Osteocyte (in vitro differentiated cells): ENCODE data around the gene RNF214. TPM values are rescaled to one million over a fixed set of nuclear protein-coding genes. Genes with fewer than 3 reads are reported as not detected.

Experiments
- DNase-seq: peaks from one replicate; pipeline ENCODE4 v3.0.0; 2021; ENCODE audit warnings: mixed read lengths; ENCODE audit not compliant: unreplicated experiment; ENCODE audit errors: extremely low spot score
- H3K27ac Mint-ChIP-seq: one replicate; pipeline ENCODE4 v1.8.0; 2021; ENCODE audit warnings: mild to moderate bottlenecking, mixed read lengths; ENCODE audit not compliant: unreplicated experiment
- H3K27me3 Mint-ChIP-seq: one replicate; pipeline ENCODE4 v1.8.0; 2021; ENCODE audit warnings: mixed read lengths; ENCODE audit not compliant: unreplicated experiment
- H3K36me3 Mint-ChIP-seq: one replicate; pipeline ENCODE4 v1.8.0; 2021; ENCODE audit warnings: mixed read lengths; ENCODE audit not compliant: unreplicated experiment
- H3K4me1 Mint-ChIP-seq: one replicate; pipeline ENCODE4 v1.8.0; 2021; ENCODE audit warnings: mixed read lengths; ENCODE audit not compliant: unreplicated experiment
- H3K4me3 Mint-ChIP-seq: one replicate; pipeline ENCODE4 v1.8.0; 2021; ENCODE audit warnings: mild to moderate bottlenecking, moderate library complexity, mixed read lengths; ENCODE audit not compliant: unreplicated experiment
- H3K9me3 Mint-ChIP-seq: one replicate; pipeline ENCODE4 v1.8.0; 2021; ENCODE audit warnings: mixed read lengths; ENCODE audit not compliant: unreplicated experiment
- total RNA-seq: library from RNA; stranded (reverse); gene quantifications from 2 replicates; pipeline ENCODE4 v1.2.1, GENCODE V29; 2021
- TF ChIP-seq, protein P1 (sequence below): fragments of 200-600 bp; sonication (generic); IDR thresholded peaks from 2 replicates; pipeline ENCODE4 v1.5.0; 2021; ENCODE audit warnings: antibody characterized with exemption, mild to moderate bottlenecking, moderate library complexity

The RNF214 gene
- total RNA-seq, 1 donor from 2014 or later = 32.8 TPM

DNA sequence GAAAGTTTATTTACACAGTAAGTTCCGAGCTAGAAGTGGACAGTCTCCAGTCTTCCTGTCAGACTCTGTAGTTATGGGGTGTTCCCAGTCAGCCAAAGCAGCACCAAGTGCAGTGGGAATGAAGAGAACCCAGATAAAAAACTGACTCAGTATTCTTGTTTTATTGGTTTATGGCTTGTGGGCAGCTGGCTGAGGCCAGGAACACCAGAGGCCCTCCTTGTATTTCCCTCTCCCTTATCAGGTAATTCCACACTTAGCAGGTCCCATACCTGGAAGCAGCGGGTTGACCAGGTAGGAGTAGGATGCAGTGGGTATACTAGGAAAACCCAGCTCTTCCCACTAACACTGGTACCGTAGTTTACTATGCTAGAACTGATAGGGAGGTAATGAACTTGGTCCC lies 55.2 kb downstream of the RNF214 start:
- TF ChIP-seq, protein P1, sequence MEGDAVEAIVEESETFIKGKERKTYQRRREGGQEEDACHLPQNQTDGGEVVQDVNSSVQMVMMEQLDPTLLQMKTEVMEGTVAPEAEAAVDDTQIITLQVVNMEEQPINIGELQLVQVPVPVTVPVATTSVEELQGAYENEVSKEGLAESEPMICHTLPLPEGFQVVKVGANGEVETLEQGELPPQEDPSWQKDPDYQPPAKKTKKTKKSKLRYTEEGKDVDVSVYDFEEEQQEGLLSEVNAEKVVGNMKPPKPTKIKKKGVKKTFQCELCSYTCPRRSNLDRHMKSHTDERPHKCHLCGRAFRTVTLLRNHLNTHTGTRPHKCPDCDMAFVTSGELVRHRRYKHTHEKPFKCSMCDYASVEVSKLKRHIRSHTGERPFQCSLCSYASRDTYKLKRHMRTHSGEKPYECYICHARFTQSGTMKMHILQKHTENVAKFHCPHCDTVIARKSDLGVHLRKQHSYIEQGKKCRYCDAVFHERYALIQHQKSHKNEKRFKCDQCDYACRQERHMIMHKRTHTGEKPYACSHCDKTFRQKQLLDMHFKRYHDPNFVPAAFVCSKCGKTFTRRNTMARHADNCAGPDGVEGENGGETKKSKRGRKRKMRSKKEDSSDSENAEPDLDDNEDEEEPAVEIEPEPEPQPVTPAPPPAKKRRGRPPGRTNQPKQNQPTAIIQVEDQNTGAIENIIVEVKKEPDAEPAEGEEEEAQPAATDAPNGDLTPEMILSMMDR = no peak
- Mint-ChIP-seq H3K4me1 (no peaks in the 10 kb centered on the region), H3K36me3 (peaks cover 79% of the 10 kb centered on the region), H3K4me3 (no peak overlapping the region), H3K27ac (no peak overlapping the region), H3K9me3 (no peaks in the 10 kb centered on the region), H3K27me3 (no peaks in the 10 kb centered on the region)
- DNase-seq = no peak

DNA sequence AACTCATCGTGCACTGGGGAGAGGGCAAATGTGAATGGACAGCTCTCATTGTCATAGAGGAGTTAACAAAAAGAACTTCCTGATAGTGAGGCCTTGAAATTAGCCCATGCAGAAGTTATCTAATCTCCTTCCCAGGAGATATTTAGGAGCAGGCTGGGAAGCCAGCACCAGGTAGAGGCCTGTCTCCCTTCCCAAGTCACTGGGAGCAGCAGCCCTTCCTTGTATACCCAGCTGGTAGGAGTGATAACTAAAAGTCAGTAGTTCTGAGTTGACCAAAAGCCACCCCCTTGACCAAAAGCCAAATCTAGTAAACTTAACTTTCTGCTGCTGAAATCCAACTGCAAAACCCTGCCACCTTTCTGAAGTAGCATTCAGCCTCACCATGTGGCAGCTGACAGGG lies 57.3 kb downstream of the RNF214 start:
- no peak for DNase-seq
- Mint-ChIP-seq H3K36me3 (peaks cover 79% of the 10 kb centered on the region), H3K4me3 (no peak overlapping the region), H3K9me3 (no peaks in the 10 kb centered on the region), H3K27me3 (no peaks in the 10 kb centered on the region), H3K27ac (no peak overlapping the region), H3K4me1 (no peaks in the 10 kb centered on the region)
- TF ChIP-seq, protein P1 = no peak

DNA sequence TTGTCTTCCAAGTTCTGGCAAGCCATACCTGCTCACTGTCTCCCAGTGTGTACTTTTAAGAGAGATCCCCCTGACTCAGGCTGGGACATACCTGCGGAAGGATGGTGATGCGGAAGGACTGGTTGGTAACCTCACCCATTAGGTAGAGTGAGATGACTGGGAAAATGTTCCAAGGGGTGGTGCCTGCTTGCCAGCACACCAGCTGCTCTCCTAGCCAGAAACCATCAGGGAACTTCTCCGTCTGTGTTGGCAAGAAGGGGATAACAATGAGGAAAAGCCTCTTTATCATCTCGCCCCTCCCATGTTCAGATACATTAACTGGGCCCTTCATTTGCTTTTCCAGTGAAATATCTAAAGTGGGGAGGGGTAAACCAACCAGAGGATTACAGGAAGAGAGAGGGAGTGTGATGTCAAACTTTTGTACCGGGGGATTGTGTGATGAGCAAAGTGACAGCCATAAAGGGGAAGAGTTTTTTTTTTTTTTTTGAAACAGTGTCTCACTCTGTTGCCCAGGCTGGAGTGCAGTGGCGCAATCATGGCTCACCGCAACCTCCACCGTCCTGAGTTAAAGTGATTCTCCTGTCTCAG lies 58.4 kb downstream of the RNF214 start, which contains the start of gene BACE1-AS:
BACE1-AS (plus strand) TSS at position 538 of the 588 bp plus-strand sequence.
- Mint-ChIP-seq H3K4me1 (no peaks in the 10 kb centered on the region), H3K27ac (peak within 1 kb of the TSS; percentile 31), H3K27me3 (no peaks in the 10 kb centered on the region), H3K36me3 (peaks cover 72% of the 10 kb centered on the region), H3K9me3 (no peaks in the 10 kb centered on the region), H3K4me3 (no peak within 1 kb of the TSS)
- TF ChIP-seq, protein P1 = no peak
- no peak for DNase-seq

- Mint-ChIP-seq H3K27ac (no peak overlapping the region), H3K4me1 (no peaks in the 10 kb centered on the region), H3K9me3 (no peaks in the 10 kb centered on the region), H3K36me3 (peaks cover 58% of the 10 kb centered on the region), H3K4me3 (no peak overlapping the region), H3K27me3 (no peaks in the 10 kb centered on the region)
- no peak for DNase-seq
- TF ChIP-seq, protein P1 = no peak
These were observed 60.1 kb downstream of the RNF214 start for GRCh38 chr11:117292616-117293015.

DNA sequence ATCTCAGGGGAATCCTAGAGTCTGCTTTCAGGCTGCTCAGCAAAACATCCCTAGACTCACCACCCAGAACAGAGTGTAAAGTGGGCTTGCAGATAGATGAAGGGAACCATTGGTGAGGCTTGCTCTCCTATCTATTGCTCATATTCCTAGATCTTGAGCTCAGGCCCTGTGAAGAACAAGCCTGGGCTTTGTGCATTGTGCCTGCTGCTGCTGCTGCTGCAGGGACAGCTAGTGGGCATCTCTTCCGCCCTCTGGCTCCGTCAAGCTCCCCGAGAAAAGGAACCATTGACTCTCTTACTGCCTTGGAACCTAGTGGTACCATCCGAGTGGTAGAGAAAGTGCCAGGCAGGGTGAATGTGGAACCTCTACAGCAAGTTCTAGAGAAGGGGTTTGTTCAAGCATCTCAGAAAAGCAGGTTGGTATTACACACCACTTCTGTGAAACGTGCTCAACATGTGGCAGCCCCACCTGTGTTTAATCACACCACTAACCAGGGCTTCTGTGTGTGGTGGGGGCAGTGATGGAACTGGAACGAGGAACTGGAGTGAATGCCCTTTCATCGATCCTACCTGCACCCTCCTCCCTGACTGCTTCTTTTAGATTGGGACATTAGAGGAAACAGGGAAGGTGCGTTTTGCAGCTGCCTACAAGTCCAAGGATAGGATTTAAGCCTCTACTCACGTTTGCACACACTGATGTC lies 63.1 kb downstream of the RNF214 start:
- Mint-ChIP-seq H3K9me3 (no peaks in the 10 kb centered on the region), H3K4me1 (peaks cover 15% of the 10 kb centered on the region), H3K36me3 (peaks cover 35% of the 10 kb centered on the region), H3K27ac (no peak overlapping the region), H3K27me3 (no peaks in the 10 kb centered on the region), H3K4me3 (no peak overlapping the region)
- TF ChIP-seq, protein P1 = no peak
- no peak for DNase-seq
